Keratinocyte (primary cell): Measurements from ENCODE around the gene NRG3. TPM values are rescaled to one million over a fixed set of nuclear protein-coding genes. Genes with fewer than 3 reads are reported as not detected.

Source experiments
- DNase-seq: peaks from one replicate; pipeline ENCODE4 v3.0.0-alpha.2; 2011; ENCODE audit warnings: low read depth, missing footprints, low spot score
- FAIRE-seq: peaks from 2 replicates; lab custom pipeline; 2011; peaks lifted over from hg19 to GRCh38; lab: Jason Lieb, UNC
- H2AFZ ChIP-seq: 2 replicates; pipeline ENCODE4 v1.6.0; 2012; ENCODE audit warnings: low read length, control low read depth, inconsistent platforms; ENCODE audit not compliant: control insufficient read depth
- H3K27ac ChIP-seq: 2 replicates; pipeline ENCODE4 v1.5.1; 2011; ENCODE audit warnings: low read length; ENCODE audit not compliant: control insufficient read depth, insufficient read depth
- H3K27me3 ChIP-seq: 3 replicates; pipeline ENCODE4 v1.6.0; 2011; ENCODE audit warnings: low read length; ENCODE audit not compliant: control insufficient read depth, insufficient read depth; ENCODE audit errors: extremely low read depth
- H3K36me3 ChIP-seq, 2 experiments: 2 replicates in 1 of 2; 3 replicates in 1 of 2; pipeline ENCODE4 v1.5.1; 2011; ENCODE audit warnings: low read length in 2 of 2, mild to moderate bottlenecking in 1 of 2; ENCODE audit not compliant: control insufficient read depth in 2 of 2, insufficient read depth in 2 of 2; ENCODE audit errors: extremely low read depth in 1 of 2
- H3K4me1 ChIP-seq: 3 replicates; pipeline ENCODE4 v1.5.1; 2011; ENCODE audit warnings: low read length; ENCODE audit not compliant: control insufficient read depth, insufficient read depth; ENCODE audit errors: extremely low read depth
- H3K4me2 ChIP-seq: 3 replicates; pipeline ENCODE4 v1.6.0; 2011; ENCODE audit warnings: low read depth, low read length; ENCODE audit not compliant: control insufficient read depth, insufficient read depth; ENCODE audit errors: extremely low read depth
- H3K4me3 ChIP-seq, 3 experiments: fragments of 200-600 bp in 1 of 3; sonication (generic) in 1 of 3; 2 replicates in 2 of 3; 3 replicates in 1 of 3; pipeline ENCODE4 v1.5.1; 2011 to 2016; ENCODE audit warnings: low read length in 3 of 3, mild to moderate bottlenecking in 3 of 3, control low read depth in 2 of 3, inconsistent platforms in 1 of 3, low read depth in 1 of 3, mixed read lengths in 1 of 3, mixed run types in 1 of 3, moderate library complexity in 1 of 3; ENCODE audit not compliant: control insufficient read depth in 2 of 3, insufficient read depth in 2 of 3; ENCODE audit errors: extremely low read depth in 1 of 3
- H3K79me2 ChIP-seq: 2 replicates; pipeline ENCODE4 v1.6.0; 2012; ENCODE audit warnings: low read length; ENCODE audit not compliant: control insufficient read depth, insufficient read depth
- H3K9ac ChIP-seq: 3 replicates; pipeline ENCODE4 v1.6.0; 2011; ENCODE audit warnings: low read length; ENCODE audit not compliant: control insufficient read depth, insufficient read depth; ENCODE audit errors: extremely low read depth
- H3K9me1 ChIP-seq: 3 replicates; pipeline ENCODE4 v1.6.0; 2011; ENCODE audit warnings: low read length; ENCODE audit not compliant: control insufficient read depth, insufficient read depth; ENCODE audit errors: extremely low read depth
- H3K9me3 ChIP-seq: 2 replicates; pipeline ENCODE4 v1.5.1; 2012; ENCODE audit warnings: low read depth, low read length; ENCODE audit not compliant: control insufficient read depth
- H4K20me1 ChIP-seq: 3 replicates; pipeline ENCODE4 v1.6.0; 2011; ENCODE audit warnings: low read length; ENCODE audit not compliant: control insufficient read depth, insufficient read depth; ENCODE audit errors: extremely low read depth
- EZH2 ChIP-seq: IDR thresholded peaks from one replicate; pipeline ENCODE4 v1.6.1; 2012; ENCODE audit warnings: inconsistent platforms, mild to moderate bottlenecking, low read length, moderate library complexity
- dilution Hi-C: fragments of 300-500 bp; cut with MboI; formaldehyde crosslinking; loops from one replicate; pipeline ENCODE4 v1.7.0; 2020; ENCODE audit warnings: low sequenced_read_pairs; ENCODE audit not compliant: extremely low pct_ligation_motif_present
- polyA plus RNA-seq, 5 experiments: library from polyadenylated mRNA; depleted of rRNA in 3 of 5; stranded (reverse) in 3 of 5; stranded (forward) in 1 of 5; unstranded in 1 of 5; fragments of >200 nt; gene quantifications; 1 replicate in 1 of 5; 2 replicates in 3 of 5; 3 replicates in 1 of 5; pipeline versions ENCODE4 v1.2.1 to v1.2.3, GENCODE V29; 2011 to 2012; ENCODE audit warnings: missing spikeins in 2 of 5, low read depth in 1 of 5, low replicate concordance in 1 of 5
- TF ChIP-seq, protein P1 (sequence below), 3 experiments: IDR thresholded peaks in 1 of 3; conservative IDR thresholded peaks in 1 of 3; optimal IDR thresholded peaks in 1 of 3; 2 replicates in 2 of 3; 3 replicates in 1 of 3; pipeline versions ENCODE3 to v1.5.1; 2011; ENCODE audit warnings: low read length in 3 of 3, mild to moderate bottlenecking in 3 of 3, moderate library complexity in 2 of 3, control low read depth in 1 of 3, inconsistent platforms in 1 of 3; ENCODE audit not compliant: insufficient read depth in 2 of 3; ENCODE audit errors: extremely low read depth in 1 of 3

NRG3 gene
- polyA plus RNA-seq, 1 donor (not counting 4 experiments of a cell fraction or from before 2014, with no cell fraction given), result not detected

DNA sequence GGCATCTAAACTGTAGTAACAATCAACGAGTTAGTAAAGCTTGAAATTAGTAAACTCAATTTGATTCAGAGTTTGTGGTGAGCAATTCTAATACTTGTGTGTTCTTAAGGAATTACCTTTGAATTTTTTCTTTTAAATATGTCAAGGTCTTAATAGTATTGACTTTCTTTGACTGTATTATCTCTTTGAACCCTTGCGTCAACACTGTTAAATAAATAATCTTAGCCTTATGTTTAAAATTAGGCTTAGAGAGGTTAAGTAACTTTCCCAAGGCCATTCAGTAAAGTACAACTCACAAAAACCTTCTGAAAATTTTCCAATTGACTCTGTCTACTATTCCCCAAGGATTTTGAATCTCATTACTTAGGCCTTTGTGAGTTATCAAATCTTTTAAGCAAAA, 716.4 kb downstream of the NRG3 start:
- H3K27me3 ChIP-seq, result no peaks in the 10 kb centered on the region
- no peaks in the 10 kb centered on the region for H3K9me1 ChIP-seq
- no peak overlapping the region for H3K9ac ChIP-seq
- no peak overlapping the region for H2AFZ ChIP-seq
- FAIRE-seq (no peak), DNase-seq (no peak)
- no peak overlapping the region for H3K4me2 ChIP-seq
- H3K9me3 ChIP-seq, result no peaks in the 10 kb centered on the region
- H3K27ac ChIP-seq, result no peak overlapping the region
- no peaks in the 10 kb centered on the region for H3K36me3 ChIP-seq
- H3K4me3 ChIP-seq, result no peak overlapping the region
- dilution Hi-C loops, result no loop called here
- TF ChIP-seq EZH2, result no peak
- H3K79me2 ChIP-seq, result no peaks in the 10 kb centered on the region
- no peaks in the 10 kb centered on the region for H4K20me1 ChIP-seq
- H3K4me1 ChIP-seq, result no peaks in the 10 kb centered on the region

GRCh38 chr10:82597840-82598239, 722.8 kb downstream of the NRG3 start:
- no peak overlapping the region for H3K9ac ChIP-seq
- FAIRE-seq (no peak), DNase-seq (no peak)
- H3K27me3 ChIP-seq, result no peaks in the 10 kb centered on the region
- no peaks in the 10 kb centered on the region for H3K9me3 ChIP-seq
- H3K4me1 ChIP-seq, result no peaks in the 10 kb centered on the region
- no peaks in the 10 kb centered on the region for H3K36me3 ChIP-seq
- H3K79me2 ChIP-seq, result no peaks in the 10 kb centered on the region
- no peak overlapping the region for H2AFZ ChIP-seq
- no peak for TF ChIP-seq EZH2
- TF ChIP-seq, protein P1, sequence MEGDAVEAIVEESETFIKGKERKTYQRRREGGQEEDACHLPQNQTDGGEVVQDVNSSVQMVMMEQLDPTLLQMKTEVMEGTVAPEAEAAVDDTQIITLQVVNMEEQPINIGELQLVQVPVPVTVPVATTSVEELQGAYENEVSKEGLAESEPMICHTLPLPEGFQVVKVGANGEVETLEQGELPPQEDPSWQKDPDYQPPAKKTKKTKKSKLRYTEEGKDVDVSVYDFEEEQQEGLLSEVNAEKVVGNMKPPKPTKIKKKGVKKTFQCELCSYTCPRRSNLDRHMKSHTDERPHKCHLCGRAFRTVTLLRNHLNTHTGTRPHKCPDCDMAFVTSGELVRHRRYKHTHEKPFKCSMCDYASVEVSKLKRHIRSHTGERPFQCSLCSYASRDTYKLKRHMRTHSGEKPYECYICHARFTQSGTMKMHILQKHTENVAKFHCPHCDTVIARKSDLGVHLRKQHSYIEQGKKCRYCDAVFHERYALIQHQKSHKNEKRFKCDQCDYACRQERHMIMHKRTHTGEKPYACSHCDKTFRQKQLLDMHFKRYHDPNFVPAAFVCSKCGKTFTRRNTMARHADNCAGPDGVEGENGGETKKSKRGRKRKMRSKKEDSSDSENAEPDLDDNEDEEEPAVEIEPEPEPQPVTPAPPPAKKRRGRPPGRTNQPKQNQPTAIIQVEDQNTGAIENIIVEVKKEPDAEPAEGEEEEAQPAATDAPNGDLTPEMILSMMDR (optimal IDR thresholded peaks at IDR 0.05 in 1 of 3, IDR thresholded peaks at IDR 0.05 in 1 of 3, conservative IDR thresholded peaks at IDR 0.05 in 1 of 3; ENCODE audit: extremely low read depth in 1 of 3, insufficient read depth in 2 of 3, low read length in 3 of 3), result no peak
- no peaks in the 10 kb centered on the region for H4K20me1 ChIP-seq
- no peaks in the 10 kb centered on the region for H3K9me1 ChIP-seq
- H3K4me2 ChIP-seq, result no peak overlapping the region
- dilution Hi-C loops, result no loop called here
- no peak overlapping the region for H3K4me3 ChIP-seq
- no peak overlapping the region for H3K27ac ChIP-seq

- Histone ChIP-seq H3K79me2 (no peaks in the 10 kb centered on the region), H3K9me3 (no peaks in the 10 kb centered on the region), H3K4me1 (no peaks in the 10 kb centered on the region), H4K20me1 (no peaks in the 10 kb centered on the region), H3K27ac (no peak overlapping the region), H3K4me3 (no peak overlapping the region), H3K36me3 (no peaks in the 10 kb centered on the region), H3K9ac (no peak overlapping the region), H3K9me1 (no peaks in the 10 kb centered on the region), H2AFZ (no peak overlapping the region), H3K4me2 (no peak overlapping the region), H3K27me3 (no peaks in the 10 kb centered on the region)
- DNase-seq, result no peak
- FAIRE-seq, result no peak
- TF ChIP-seq EZH2, result no peak
- TF ChIP-seq, protein P1 (optimal IDR thresholded peaks at IDR 0.05 in 1 of 3, IDR thresholded peaks at IDR 0.05 in 1 of 3, conservative IDR thresholded peaks at IDR 0.05 in 1 of 3; ENCODE audit: extremely low read depth in 1 of 3, insufficient read depth in 2 of 3, low read length in 3 of 3), result no peak
- dilution Hi-C loops, result no loop called here
These were observed 734.9 kb downstream of the NRG3 start for GRCh38 chr10:82609845-82610244.
